GM21390 (cell line): ENCODE data around the gene AQR.

Experiments
- ATAC-seq: cut with Tn5 transposase; IDR thresholded peaks from one replicate; pipeline ENCODE4 v1.9.1; 2021; ENCODE audit not compliant: unreplicated experiment

The AQR gene

GRCh38 chr15:34883042-34883441 is 86.5 kb downstream of the AQR start:
- no peak for ATAC-seq

DNA sequence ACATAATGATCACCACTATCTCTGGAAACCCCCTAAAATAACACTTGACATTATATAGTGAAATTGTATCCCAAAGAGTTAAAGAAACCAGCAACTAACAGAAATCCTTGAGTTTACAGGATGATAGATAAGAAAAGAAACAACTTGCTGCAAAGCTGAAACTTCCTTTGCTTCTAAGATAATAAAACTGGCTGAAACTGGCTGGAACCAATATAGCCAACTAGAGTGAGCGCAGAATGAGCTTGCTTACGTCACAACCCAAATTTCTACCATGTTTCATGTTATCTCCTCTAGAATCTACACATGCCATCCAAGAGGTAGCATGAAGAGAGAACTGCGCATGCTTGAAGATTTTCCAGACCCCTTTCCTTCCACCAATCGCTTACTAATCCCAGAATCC is 90.4 kb downstream of the AQR start:
- no peak for ATAC-seq

- no peak for ATAC-seq
Observed at GRCh38 chr15:34876640-34877039, 92.9 kb downstream of the AQR start.

DNA sequence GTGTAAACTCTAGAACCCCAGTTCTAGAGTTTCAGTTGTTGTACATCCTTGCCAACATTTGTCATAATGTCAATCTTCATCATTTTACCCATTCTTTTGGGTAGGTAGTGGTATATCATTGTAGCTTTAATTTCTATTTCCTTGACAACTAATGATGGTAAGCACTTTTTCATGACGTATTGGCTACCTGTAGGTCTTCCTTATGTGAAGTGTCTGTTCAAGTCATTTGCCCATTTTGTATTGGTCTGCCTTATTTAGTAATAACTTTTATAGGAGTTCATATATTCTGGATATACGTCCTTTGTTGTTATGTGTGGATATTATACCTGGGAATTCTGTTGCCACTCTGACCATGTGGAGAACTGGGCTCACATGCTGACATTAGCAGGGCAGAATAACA is 100.4 kb downstream of the AQR start:
- ATAC-seq, result no peak

DNA sequence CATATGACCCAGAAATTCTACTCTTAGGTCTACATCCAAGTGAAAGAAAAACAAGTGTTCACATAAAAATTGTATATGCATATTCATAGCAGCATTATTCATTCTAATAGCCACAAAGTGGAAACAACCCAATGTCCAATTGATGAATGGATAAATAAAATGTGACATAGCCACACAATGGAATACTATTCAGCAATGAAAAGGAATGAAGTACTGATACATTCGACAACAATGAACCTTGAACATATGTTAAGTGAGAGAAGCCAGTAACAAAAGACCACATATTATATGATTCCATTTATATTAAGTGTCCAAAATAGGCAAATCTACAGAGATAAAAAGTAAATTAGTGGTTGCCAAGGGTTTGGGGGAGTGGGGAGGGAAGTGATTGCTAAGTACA is 104.0 kb downstream of the AQR start:
- no peak for ATAC-seq

DNA sequence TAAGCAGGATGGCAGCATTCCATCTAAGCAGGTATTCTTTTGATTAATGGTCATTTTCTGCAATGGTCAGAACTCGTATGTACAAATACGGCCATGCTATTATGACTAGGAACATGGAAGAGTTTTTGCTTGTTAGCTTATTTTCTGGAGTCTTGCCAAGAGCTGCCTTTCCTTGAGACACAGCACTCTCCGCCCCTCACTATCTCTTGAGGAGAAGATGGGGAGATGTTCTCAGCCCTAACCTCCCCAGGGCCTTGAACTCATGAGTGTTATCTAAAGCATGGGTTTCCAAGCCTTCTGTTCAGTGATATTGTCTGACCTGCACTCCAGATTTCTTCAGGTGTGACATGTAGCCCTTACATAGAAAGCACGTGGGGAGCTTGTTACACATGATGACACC is 108.3 kb downstream of the AQR start:
- no peak for ATAC-seq

- no peak for ATAC-seq
Observed at GRCh38 chr15:34855893-34856292, 113.6 kb downstream of the AQR start.

DNA sequence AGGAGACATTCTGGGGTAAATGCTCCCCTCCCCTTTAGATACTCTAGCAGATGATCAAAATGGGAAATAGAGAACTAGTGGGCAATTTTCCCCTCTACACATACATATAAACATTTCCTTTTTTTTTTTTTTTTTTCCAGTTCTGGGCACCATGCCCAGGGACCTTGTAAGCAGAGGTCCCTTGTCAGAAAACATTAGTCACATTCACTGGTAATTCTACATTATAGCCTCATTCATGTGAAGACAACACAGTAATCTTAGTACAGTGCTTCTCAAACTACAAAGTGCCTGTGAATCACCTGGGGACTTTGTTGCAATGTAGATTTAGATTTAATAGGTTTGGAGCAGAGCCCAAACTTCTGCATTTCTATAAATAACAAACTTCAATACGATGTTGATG is 114.1 kb downstream of the AQR start:
- ATAC-seq, result no peak

DNA sequence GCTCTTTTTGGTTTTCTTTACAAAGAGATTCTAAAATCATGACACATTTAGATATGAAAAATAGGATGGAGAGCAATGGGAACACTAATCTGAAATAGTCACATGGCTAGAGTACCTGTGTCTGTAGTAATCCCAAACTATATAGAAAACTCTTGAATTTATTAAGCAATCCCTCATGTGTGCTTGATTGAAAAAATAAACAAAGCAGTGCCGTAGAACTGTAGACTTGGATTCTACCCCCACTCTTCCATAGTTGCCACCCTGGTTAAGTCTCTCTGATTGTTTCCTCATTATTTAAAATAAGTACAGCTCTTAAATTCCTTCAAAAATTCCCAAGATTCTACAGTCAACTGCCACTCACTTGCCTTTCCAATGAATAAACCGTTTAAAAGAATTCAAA is 115.3 kb downstream of the AQR start:
- ATAC-seq, result no peak

DNA sequence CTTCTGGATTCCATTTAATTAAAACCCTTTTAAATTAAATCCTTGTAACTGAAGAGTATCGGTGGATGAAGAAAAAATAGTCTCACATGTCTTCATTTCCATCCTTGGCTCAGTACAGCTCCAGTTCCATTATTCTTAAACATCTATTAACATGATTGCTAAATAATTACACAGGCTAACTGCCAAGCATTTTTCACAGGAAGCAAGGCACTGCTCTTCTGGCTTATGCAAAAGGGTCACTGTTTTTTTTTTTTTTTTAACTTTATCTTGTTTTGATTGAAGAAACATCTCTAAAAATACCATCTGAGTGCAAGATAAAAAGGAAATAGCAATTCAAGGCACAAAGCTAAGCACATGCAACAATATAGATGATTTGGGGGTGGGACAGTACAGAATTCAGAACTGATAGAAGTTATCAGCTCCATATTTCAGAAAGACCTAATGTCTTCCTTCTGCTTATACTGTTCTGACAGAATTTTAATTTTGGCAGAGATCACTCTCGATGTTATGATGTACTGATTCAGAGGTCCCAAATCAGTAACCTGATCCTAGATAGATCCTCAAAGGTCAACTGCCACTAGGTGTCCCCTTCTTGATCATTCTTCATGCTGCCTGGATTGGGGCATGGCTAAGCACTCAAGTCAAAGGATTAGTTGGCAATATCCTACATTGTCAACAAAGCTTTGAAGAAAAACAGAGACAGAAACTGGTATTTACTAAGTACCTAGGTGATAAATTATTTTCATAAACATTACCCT is 116.4 kb downstream of the AQR start:
- no peak for ATAC-seq

- ATAC-seq, result no peak
Observed at GRCh38 chr15:34851751-34852150, 117.8 kb downstream of the AQR start.

DNA sequence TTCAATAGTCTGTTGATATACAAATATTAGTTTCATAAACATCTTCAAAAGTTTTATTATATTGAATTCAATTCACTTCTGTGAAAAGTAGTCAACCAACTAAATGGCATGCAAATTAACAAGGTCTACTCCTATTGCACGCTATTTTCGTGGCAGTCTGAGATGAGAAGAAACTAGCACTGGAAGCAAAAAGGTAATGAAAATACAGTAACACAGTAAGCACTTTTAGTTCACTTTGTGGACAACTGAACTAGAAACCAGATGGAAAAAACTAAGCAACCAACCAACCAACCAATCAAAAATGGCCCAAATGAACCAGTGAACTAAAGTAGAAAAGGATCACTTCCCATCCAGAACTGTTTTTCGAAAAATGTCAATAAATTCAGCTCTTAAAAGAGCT is 118.5 kb downstream of the AQR start:
- ATAC-seq, result no peak

GRCh38 chr15:34850121-34850520 is 119.4 kb downstream of the AQR start:
- no peak for ATAC-seq

GRCh38 chr15:34849364-34849959 is 120.1 kb downstream of the AQR start:
- no peak for ATAC-seq

DNA sequence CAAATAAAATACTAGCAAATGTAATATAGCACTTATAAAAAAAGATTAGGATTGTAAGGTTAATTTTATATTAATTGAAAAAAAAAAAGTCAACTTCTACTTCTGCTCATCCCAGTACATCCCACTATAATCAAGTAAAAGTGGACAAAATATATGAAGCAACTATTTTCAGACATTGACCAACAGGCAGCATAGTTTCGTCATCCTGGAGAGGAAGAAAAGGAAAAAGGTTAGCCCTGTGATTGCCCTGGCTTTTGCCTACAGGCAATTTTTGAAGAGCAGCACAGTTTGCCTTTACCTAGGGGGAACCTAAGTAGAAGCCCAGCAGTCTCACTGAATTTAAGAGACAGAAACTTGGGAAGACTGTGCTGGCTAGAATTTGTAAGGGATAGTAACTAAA is 121.9 kb downstream of the AQR start:
- ATAC-seq, result no peak

DNA sequence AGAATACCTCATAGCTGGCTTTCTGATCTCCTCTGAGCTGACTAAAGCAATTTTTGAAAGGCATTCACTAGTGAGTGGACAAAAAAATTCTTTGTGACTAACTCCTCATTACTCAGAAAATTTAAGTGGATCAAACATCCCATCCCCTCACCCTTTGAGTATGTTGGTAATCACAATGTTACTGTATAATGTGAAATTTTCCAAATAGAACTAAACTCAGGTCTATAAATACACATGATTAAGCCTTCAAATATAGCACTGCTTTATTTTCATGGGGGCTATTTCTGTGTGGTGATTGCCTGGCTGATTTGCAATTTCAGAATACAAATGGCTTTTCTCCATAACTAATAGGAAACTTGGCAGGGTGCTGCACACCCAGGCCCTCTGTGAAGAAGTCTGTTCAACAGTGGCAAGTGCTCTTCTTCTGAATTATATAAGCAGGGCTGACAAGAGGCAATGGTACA is 128.2 kb downstream of the AQR start:
- no peak for ATAC-seq

GRCh38 chr15:34838282-34838681 is 131.3 kb downstream of the AQR start:
- no peak for ATAC-seq

DNA sequence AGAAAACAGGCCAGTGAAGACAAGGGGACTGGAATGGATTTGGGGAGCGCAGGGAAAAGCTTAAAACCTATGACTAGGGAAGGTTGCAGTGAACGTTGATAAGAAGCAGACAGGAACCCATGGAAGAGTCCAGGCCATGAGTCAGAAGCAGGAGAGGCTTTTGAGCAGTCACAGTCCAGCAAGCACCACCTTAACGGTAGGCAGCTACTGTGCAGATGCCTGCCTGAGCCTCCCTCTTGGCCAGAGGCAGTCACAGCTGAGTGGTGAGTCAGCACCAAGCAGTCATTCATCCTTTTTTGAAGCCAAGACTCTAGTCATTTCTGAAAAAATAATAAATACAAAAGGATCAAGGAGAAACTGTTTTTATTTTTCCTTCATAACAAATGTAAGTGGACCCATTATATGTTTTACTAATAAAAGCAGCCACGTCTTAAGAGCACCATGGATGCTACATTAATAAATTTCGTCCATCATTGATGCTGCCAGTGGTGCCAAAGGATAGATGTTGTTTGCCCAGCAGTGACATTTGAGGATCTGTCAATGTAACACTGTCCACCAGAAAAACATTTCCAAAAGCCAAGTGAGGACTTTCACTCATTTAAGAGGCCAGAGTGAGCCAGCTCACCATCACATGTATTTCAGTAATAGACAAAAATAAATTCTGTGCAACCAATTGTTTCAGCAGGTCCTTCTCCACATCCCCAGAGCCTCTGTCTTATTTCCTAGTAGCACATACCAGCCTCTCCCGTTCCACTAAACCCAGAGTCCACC is 132.1 kb downstream of the AQR start:
- no peak for ATAC-seq

- no peak for ATAC-seq
Observed at GRCh38 chr15:34828145-34828911, 141.2 kb downstream of the AQR start.

DNA sequence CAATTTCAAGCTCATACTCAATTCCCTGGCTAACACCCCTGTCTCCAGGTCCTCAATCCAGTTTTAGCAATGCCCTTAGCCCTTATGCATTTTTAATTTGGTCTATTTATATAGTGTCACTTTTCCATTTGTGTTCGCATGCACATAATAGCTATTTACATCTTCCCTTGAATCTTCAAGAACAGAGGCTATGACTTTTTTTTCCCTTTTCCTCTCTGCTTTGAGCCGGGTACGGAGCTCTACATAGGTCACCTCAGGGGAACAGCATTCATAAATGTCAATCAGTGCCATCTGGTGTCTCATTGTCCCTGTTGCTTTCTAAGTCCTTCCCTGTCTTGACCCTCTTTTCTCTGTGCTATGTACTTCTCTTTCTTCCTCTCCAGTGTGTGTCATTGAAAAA is 147.7 kb downstream of the AQR start:
- no peak for ATAC-seq

- ATAC-seq, result no peak
Observed at GRCh38 chr15:34820110-34820509, 149.4 kb downstream of the AQR start.
